DOHH2 (cell line): ENCODE results near the gene RGMA.

Experiments
- H3F3A ChIP-seq: fragments of 200-600 bp; sonication (generic), shearing (Covaris generic); 2 replicates; pipeline ENCODE4 v1.6.0; 2016; ENCODE audit warnings: antibody characterized with exemption, mild to moderate bottlenecking; ENCODE audit not compliant: control insufficient read depth, insufficient read depth
- H3K27ac ChIP-seq: fragments of 200-600 bp; sonication (generic); 2 replicates; pipeline ENCODE4 v1.5.1; 2014; ENCODE audit warnings: low read depth, mild to moderate bottlenecking, low read length, moderate library complexity
- H3K27me3 ChIP-seq: fragments of 200-600 bp; sonication (generic); 2 replicates; pipeline ENCODE4 v1.6.1; 2014; ENCODE audit warnings: mild to moderate bottlenecking, low read length, mixed read lengths; ENCODE audit not compliant: control insufficient read depth
- H3K36me3 ChIP-seq: fragments of 200-600 bp; sonication (generic); 2 replicates; pipeline ENCODE4 v1.6.1; 2014; ENCODE audit warnings: mild to moderate bottlenecking, low read length, moderate library complexity, mixed read lengths; ENCODE audit not compliant: control insufficient read depth
- H3K4me1 ChIP-seq: fragments of 200-600 bp; sonication (generic); 2 replicates; pipeline ENCODE4 v1.6.1; 2014; ENCODE audit warnings: mild to moderate bottlenecking, low read length, mixed read lengths; ENCODE audit not compliant: control insufficient read depth
- H3K4me2 ChIP-seq: fragments of 200-600 bp; sonication (generic); 2 replicates; pipeline ENCODE4 v1.6.0; 2014; ENCODE audit warnings: mild to moderate bottlenecking, low read length, moderate library complexity
- H3K4me3 ChIP-seq: fragments of 200-600 bp; sonication (generic); 2 replicates; pipeline ENCODE4 v1.5.1; 2014; ENCODE audit warnings: mild to moderate bottlenecking, low read length, mixed read lengths
- H3K79me2 ChIP-seq: fragments of 200-600 bp; sonication (generic); 2 replicates; pipeline ENCODE4 v1.6.1; 2014; ENCODE audit warnings: mild to moderate bottlenecking, low read length, mixed read lengths; ENCODE audit not compliant: control insufficient read depth
- H3K9me2 ChIP-seq: fragments of 200-600 bp; sonication (generic); replicated peaks from 2 replicates; pipeline ENCODE4 v1.6.1; 2014; ENCODE audit warnings: mild to moderate bottlenecking, low read length, mixed read lengths; ENCODE audit not compliant: control insufficient read depth
- H3K9me3 ChIP-seq: fragments of 200-600 bp; sonication (generic); 2 replicates; pipeline ENCODE4 v1.6.1; 2014; ENCODE audit warnings: antibody characterized with exemption, low read length, mixed read lengths; ENCODE audit not compliant: control insufficient read depth, insufficient read depth
- H4K20me1 ChIP-seq: fragments of 200-600 bp; sonication (generic); 2 replicates; pipeline ENCODE4 v1.6.0; 2014; ENCODE audit warnings: low read depth, mild to moderate bottlenecking, antibody characterized with exemption, low read length, moderate library complexity; ENCODE audit not compliant: control insufficient read depth, insufficient read depth
- CTCF ChIP-seq: fragments of 200-600 bp; sonication (generic); IDR thresholded peaks from one replicate; pipeline ENCODE4 v1.5.1; 2014; ENCODE audit warnings: antibody characterized with exemption, mild to moderate bottlenecking, low read depth, low read length; ENCODE audit not compliant: poor library complexity, severe bottlenecking
- EZH2phosphoT487 ChIP-seq: fragments of 200-600 bp; sonication (generic); IDR thresholded peaks from 2 replicates; pipeline ENCODE4 v1.6.1; 2017; ENCODE audit warnings: borderline replicate concordance, mild to moderate bottlenecking, antibody characterized with exemption, low read length, moderate library complexity, mixed read lengths

Gene RGMA

GRCh38 chr15:93107646-93108045, 18.6 kb upstream of the RGMA start:
- Histone ChIP-seq H3K9me2 (no peaks in the 10 kb centered on the region), H3K4me1 (no peaks in the 10 kb centered on the region), H3K4me3 (no peak overlapping the region), H3K36me3 (no peaks in the 10 kb centered on the region), H4K20me1 (no peaks in the 10 kb centered on the region), H3F3A (no peaks in the 10 kb centered on the region), H3K4me2 (no peak overlapping the region), H3K9me3 (no peaks in the 10 kb centered on the region), H3K27ac (no peak overlapping the region), H3K27me3 (no peaks in the 10 kb centered on the region), H3K79me2 (no peaks in the 10 kb centered on the region)
- TF ChIP-seq CTCF (no peak), EZH2phosphoT487 (no peak)

- Histone ChIP-seq H3K9me2 (no peaks in the 10 kb centered on the region), H3K36me3 (no peaks in the 10 kb centered on the region), H3F3A (no peaks in the 10 kb centered on the region), H3K4me1 (no peaks in the 10 kb centered on the region), H3K27ac (no peak overlapping the region), H3K27me3 (no peaks in the 10 kb centered on the region), H3K4me2 (no peak overlapping the region), H3K9me3 (no peaks in the 10 kb centered on the region), H4K20me1 (no peaks in the 10 kb centered on the region), H3K79me2 (no peaks in the 10 kb centered on the region), H3K4me3 (no peak overlapping the region)
- TF ChIP-seq CTCF (no peak), EZH2phosphoT487 (no peak)
Measured at GRCh38 chr15:93105485-93105884, 16.5 kb upstream of the RGMA start.

GRCh38 chr15:93103823-93104222, 14.8 kb upstream of the RGMA start:
- Histone ChIP-seq H3K4me3 (no peak overlapping the region), H3F3A (no peaks in the 10 kb centered on the region), H3K9me3 (no peaks in the 10 kb centered on the region), H4K20me1 (no peaks in the 10 kb centered on the region), H3K27me3 (no peaks in the 10 kb centered on the region), H3K79me2 (no peaks in the 10 kb centered on the region), H3K36me3 (no peaks in the 10 kb centered on the region), H3K4me2 (no peak overlapping the region), H3K9me2 (no peaks in the 10 kb centered on the region), H3K27ac (no peak overlapping the region), H3K4me1 (no peaks in the 10 kb centered on the region)
- TF ChIP-seq EZH2phosphoT487 (no peak), CTCF (no peak)

GRCh38 chr15:93102211-93102610, 13.2 kb upstream of the RGMA start:
- Histone ChIP-seq H3K4me3 (no peak overlapping the region), H3K9me2 (no peaks in the 10 kb centered on the region), H3F3A (no peaks in the 10 kb centered on the region), H3K9me3 (no peaks in the 10 kb centered on the region), H3K27ac (no peak overlapping the region), H4K20me1 (no peaks in the 10 kb centered on the region), H3K4me1 (no peaks in the 10 kb centered on the region), H3K27me3 (no peaks in the 10 kb centered on the region), H3K4me2 (no peak overlapping the region), H3K36me3 (no peaks in the 10 kb centered on the region), H3K79me2 (no peaks in the 10 kb centered on the region)
- TF ChIP-seq EZH2phosphoT487 (no peak), CTCF (no peak)
